Left colon (tissue), 2 donors: ENCODE data around the gene DDAH1. TPM values are rescaled to one million over a fixed set of nuclear protein-coding genes. Genes with fewer than 3 reads are reported as not detected.

ENCODE experiments used
- ATAC-seq: fragments of 200-7000 bp; cut with Tn5 transposase; one replicate; pipeline ENCODE4 v1.9.1; 2020; ENCODE audit warnings: mild to moderate bottlenecking, moderate library complexity
- DNase-seq, 2 donors: peaks; one replicate each; pipeline ENCODE4 v3.0.0-alpha.2; 2020
- intact Hi-C, 2 donors: fragments of 100-400 bp; cut with DNase I in 1 of 2; cut with micrococcal nuclease in 1 of 2; formaldehyde crosslinking; loops; one replicate each; pipeline versions ENCODE4 v1.11.2 to v1.14.0; 2022; cut with DNase I, micrococcal nuclease
- total RNA-seq, 2 donors: library from RNA; stranded (reverse); fragmentation: NEBNext Ultra II Directional; extraction: Animal tissue kit (Norgen Biotek cat#: 25700); gene quantifications; one replicate each; pipeline ENCODE4 v1.2.1, GENCODE V29; 2021
- donor health status: DM: no; HTN: no; CAD: no.
- donor health status: DM: yes; HTN: yes; CAD: no.

Gene DDAH1
- total RNA-seq, 2 donors from 2014 or later = 88.5 to 93.0 TPM

DNA sequence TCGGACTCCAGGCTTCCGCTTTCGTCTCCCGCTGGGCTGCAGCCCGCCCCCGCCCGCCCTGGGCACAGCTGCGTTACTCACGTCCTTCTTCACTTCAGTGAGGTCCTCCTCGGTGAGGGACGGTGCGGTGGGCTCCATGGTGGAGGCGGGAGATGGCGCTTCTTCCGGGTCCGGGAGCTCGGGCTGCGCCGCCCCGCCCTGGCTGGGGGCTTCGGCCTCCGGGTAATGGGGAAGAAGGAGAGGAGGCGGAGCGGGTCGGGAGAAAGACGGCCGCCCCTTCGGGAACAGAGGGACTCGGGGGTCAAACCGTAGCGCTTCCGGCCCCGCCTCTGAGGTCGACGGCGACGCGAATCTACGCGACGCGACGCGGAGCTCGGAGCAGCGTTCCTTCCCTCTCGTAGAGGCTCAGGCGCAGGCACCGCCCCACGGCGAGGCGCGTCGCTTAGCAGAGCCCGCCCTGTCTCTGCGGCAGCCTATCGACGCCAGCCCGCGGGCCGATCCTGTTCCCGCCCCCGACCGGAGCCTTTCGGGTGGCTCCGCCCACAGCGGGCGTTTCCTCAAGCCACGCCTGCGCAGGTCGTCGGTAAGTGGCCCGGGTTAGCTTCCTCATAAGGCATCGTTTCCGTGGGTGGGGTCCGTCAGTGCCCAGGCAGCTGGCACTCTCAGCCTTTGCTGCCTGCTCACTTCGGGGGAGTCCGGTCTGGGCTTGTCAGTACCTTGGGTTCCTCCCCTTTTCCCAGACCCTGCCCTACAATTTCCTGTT, 188.6 kb downstream of the DDAH1 start, which contains the start of gene BCL10:
Gene BCL10, minus strand, starts transcription at position 418 of the 763 bp plus-strand sequence. Its CDS starts 280 bp downstream, at position 138.
- ATAC-seq = peak; percentile 78
- DNase-seq = peak; percentile 99
- intact Hi-C loops = no loop called here

DNA sequence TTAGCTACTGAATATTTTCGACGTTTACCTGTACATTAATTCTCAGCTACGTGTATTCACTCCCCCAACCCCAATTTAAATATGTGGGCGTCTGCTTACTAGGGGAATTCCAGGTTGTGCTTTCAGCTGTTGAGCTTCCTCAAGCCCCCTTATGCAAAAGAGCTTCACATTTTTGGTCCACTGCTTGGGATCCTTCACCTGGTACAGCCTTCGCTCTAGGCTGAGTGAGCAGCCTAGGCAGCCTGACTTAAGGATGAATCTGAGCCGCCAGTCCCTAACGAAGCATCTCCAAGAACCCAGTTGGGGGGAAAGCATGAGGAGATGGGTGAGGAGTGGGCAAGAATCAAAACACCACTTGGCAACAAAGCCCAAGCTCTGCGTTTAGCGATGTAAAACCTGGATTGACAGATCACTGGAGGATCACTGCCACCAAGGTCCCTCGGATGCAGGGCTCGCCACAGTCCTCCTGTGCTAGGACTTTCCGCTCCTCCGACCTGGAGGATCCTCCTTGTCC, 189.2 kb downstream of the DDAH1 start:
- ATAC-seq = no peak
- DNase-seq = peak in 1 of 2 donors; percentile 34
- intact Hi-C loops = no loop called here

DNA sequence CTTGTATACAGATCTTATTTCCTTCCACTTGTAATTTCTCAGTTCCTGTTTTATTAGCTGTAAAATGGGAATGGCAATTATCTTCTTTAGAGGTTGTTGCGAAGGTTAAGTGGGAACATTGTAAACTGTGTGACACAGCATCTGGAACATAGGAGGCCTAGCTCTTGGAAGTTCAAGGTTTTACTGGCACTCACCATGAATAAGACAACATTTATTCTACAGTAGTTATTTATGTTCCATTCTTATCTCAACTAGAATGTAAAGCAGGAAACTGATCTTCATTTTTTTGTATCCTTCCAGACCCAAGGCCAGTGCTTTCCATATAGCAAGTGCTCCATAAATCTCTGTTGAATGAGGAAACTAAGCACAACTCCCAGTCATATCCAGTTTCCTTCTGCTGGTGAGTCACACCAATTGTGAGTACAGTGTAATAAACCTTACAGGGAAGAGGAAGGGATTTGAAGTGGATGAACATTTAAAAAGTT, 189.9 kb downstream of the DDAH1 start:
- peak; percentile 60 for ATAC-seq
- intact Hi-C loops = no loop called here
- no peak for DNase-seq

- no peak for DNase-seq
- intact Hi-C loops = no loop called here
- no peak for ATAC-seq
These were observed 191.6 kb downstream of the DDAH1 start for GRCh38 chr1:85273397-85273796.

GRCh38 chr1:85268801-85269585, 196.0 kb downstream of the DDAH1 start:
- DNase-seq (no peak), ATAC-seq (peak; percentile 77)
- intact Hi-C loops = no loop called here

Other genes with a start within 250 kb of the DDAH1 start
- 10 to 100 TPM; 17.4 to 20.3 TPM for gene C1orf52, start 205.5 kb downstream of the DDAH1 start, total RNA-seq
- 100 to 1,000 TPM; 108 to 115 TPM for gene BCL10, start 188.5 kb downstream of the DDAH1 start, total RNA-seq
- 10 to 100 TPM; 18.0 to 18.5 TPM for gene CCN1, start 115.6 kb upstream of the DDAH1 start, total RNA-seq
- gene ZNHIT6, start 243.3 kb upstream of the DDAH1 start, total RNA-seq = 1 to 10 TPM; 7.5 to 9.5 TPM